Uterus (tissue), 2 donors: ENCODE results near the gene RNF214.

Source experiments
- POLR2A ChIP-seq, 2 donors: fragments of 450-650 bp; IDR thresholded peaks; one replicate each; pipeline ENCODE4 v1.6.1; 2016; ENCODE audit warnings: antibody characterized with exemption in 2 of 2, mild to moderate bottlenecking in 1 of 2, moderate library complexity in 1 of 2
- TF ChIP-seq, protein P1 (sequence below), 4 experiments: fragments of 200-600 bp in 2 of 4; fragments of 450-650 bp in 2 of 4; sonication (generic) in 2 of 4; IDR thresholded peaks; one replicate each; pipeline ENCODE4 v1.5.1; 2016 to 2019; ENCODE audit warnings: antibody characterized with exemption in 4 of 4, mild to moderate bottlenecking in 2 of 4, moderate library complexity in 1 of 4

DNA sequence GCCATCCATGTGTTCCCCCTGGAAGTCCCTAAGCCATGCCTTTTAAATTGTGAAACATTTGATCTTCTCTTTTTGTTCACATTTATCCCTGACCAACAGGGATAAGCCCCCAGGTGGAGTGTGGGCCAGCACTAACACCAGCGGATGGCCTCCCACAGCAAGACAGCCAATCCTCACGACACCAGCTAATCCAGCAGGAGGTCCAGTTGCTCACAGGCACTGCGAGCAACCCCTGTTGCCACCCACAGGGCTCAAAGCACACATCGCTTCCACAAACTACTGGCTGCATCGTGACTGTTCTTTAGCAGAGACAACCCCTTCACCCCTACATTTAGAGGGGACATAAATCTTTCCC is 2.6 kb upstream of the RNF214 start:
- no peak for TF ChIP-seq POLR2A (IDR thresholded peaks at IDR 0.05)
- TF ChIP-seq, protein P1, sequence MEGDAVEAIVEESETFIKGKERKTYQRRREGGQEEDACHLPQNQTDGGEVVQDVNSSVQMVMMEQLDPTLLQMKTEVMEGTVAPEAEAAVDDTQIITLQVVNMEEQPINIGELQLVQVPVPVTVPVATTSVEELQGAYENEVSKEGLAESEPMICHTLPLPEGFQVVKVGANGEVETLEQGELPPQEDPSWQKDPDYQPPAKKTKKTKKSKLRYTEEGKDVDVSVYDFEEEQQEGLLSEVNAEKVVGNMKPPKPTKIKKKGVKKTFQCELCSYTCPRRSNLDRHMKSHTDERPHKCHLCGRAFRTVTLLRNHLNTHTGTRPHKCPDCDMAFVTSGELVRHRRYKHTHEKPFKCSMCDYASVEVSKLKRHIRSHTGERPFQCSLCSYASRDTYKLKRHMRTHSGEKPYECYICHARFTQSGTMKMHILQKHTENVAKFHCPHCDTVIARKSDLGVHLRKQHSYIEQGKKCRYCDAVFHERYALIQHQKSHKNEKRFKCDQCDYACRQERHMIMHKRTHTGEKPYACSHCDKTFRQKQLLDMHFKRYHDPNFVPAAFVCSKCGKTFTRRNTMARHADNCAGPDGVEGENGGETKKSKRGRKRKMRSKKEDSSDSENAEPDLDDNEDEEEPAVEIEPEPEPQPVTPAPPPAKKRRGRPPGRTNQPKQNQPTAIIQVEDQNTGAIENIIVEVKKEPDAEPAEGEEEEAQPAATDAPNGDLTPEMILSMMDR (IDR thresholded peaks at IDR 0.05): no peak
